Right forelimb (tissue), 1 donor: ENCODE results near the gene GLIS2.

Source experiments
- DNase-seq: peaks from one replicate; pipeline ENCODE4 v3.0.0-alpha.2; 2018

Gene GLIS2

GRCh38 chr16:4372578-4373355 lies 56.9 kb downstream of the GLIS2 start:
- DNase-seq: peak; percentile 55

- DNase-seq: peak; percentile 55
These were observed 57.6 kb downstream of the GLIS2 start for GRCh38 chr16:4373356-4373908.

- peak; percentile 90 for DNase-seq
These were observed 58.3 kb downstream of the GLIS2 start for GRCh38 chr16:4373909-4374742.

- DNase-seq: no peak
These were observed 59.9 kb downstream of the GLIS2 start for GRCh38 chr16:4375717-4376116.

DNA sequence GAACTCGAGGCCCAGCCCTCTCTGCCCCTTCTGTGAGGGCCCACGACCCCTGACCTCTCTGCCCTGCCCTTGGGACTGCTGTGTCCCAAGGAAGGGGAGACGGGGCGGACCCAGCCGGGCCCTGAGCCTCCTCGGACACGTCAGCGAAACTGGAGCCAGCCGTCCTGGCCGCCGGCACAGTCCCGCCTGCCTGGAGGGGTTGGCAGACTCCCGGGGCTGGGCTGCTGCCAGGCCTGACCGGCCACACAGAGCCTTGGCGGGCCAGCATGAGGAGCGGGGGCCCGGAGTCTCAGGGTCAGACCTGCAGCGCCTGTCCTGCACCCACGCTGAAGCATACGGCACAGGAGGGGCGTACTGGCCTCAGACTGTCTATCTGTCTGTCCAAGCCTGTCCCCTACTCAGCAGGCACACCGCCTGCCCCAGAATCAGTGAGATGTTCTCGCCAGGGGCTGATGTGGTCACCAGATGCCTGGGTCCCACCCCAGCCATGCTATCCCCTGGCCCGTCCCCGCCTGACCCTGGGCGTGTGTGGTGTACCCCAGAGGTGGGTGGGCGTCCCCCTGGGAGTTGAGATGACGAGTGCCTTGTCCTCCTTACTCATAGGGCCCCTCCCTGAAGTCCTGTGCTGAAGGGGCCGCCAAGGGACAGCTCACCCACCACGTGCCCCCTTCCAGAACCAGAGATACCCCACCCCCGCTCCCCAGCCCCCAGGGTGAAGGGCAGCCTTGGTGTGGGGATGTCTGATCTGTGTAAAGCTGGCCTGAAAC lies 60.4 kb downstream of the GLIS2 start:
- DNase-seq: peak; percentile 91

- no peak for DNase-seq
These were observed 61.2 kb downstream of the GLIS2 start for GRCh38 chr16:4376893-4377572.

DNA sequence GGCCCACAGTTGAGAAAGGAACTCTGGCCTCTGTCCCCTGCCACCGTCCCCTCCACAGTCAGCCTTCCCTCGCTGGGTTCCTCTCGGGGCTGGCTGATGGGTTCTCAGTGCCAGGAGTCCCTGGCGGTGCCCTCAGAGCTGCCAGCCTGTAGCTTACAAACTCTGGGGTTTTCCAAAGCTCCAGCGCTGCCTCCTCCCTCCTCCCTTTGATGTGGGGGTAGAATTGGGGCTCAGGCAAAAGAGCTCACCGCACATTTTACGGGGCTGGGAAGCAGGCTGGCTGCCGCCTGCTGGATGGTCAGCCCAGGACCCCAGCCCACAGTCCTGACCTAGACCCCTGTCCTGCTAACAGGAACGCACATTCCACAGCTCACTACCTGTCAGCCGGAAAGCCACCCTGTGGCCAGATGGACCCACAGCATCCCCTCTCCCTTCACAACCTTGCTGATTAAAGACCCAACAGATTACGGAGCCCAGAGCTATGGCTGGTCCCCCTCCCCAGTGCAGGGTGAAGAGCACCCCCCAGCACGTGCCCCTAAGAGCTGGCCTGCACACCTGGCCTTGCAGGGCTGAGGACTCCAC lies 61.8 kb downstream of the GLIS2 start:
- DNase-seq: no peak

DNA sequence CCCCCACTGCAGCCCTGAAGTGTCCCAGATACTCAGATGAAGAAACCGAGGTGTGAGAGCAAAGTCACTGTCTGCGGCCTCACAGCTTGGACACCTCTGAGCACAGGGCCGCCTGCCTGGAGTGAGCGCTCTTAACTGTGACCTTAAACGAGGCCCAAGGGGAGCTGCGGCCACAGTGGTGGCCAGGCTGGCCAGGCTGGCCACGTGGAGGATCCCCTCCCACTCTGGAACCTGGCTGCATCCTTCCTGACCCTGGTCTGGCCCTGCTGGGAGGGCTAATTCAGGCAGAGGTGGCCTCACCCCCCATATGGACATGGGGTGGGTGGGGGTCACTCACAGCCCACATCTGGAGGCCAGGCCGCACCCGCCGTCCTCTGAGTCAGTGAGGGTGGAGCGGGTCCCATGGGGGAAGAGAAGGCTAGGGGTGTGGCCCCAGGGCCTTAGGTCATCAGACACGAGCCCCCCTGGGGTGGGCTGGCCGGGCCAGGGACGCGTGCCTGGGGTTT lies 62.3 kb downstream of the GLIS2 start:
- no peak for DNase-seq

GRCh38 chr16:4378999-4379690 lies 63.3 kb downstream of the GLIS2 start:
- DNase-seq: no peak

GRCh38 chr16:4380119-4381063 lies 64.5 kb downstream of the GLIS2 start:
- peak; percentile 79 for DNase-seq

DNA sequence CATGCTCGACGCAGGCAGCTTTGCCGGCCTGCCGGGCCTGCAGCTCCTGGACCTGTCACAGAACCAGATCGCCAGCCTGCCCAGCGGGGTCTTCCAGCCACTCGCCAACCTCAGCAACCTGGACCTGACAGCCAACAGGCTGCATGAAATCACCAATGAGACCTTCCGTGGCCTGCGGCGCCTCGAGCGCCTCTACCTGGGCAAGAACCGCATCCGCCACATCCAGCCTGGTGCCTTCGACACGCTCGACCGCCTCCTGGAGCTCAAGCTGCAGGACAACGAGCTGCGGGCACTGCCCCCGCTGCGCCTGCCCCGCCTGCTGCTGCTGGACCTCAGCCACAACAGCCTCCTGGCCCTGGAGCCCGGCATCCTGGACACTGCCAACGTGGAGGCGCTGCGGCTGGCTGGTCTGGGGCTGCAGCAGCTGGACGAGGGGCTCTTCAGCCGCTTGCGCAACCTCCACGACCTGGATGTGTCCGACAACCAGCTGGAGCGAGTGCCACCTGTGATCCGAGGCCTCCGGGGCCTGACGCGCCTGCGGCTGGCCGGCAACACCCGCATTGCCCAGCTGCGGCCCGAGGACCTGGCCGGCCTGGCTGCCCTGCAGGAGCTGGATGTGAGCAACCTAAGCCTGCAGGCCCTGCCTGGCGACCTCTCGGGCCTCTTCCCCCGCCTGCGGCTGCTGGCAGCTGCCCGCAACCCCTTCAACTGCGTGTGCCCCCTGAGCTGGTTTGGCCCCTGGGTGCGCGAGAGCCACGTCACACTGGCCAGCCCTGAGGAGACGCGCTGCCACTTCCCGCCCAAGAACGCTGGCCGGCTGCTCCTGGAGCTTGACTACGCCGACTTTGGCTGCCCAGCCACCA lies 65.4 kb downstream of the GLIS2 start:
- DNase-seq: no peak

GRCh38 chr16:4381935-4382794 lies 66.3 kb downstream of the GLIS2 start:
- DNase-seq: no peak

DNA sequence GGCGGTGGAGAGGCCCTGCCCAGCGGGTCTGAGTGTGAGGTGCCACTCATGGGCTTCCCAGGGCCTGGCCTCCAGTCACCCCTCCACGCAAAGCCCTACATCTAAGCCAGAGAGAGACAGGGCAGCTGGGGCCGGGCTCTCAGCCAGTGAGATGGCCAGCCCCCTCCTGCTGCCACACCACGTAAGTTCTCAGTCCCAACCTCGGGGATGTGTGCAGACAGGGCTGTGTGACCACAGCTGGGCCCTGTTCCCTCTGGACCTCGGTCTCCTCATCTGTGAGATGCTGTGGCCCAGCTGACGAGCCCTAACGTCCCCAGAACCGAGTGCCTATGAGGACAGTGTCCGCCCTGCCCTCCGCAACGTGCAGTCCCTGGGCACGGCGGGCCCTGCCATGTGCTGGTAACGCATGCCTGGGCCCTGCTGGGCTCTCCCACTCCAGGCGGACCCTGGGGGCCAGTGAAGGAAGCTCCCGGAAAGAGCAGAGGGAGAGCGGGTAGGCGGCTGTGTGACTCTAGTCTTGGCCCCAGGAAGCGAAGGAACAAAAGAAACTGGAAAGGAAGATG lies 67.0 kb downstream of the GLIS2 start:
- peak; percentile 49 for DNase-seq

DNA sequence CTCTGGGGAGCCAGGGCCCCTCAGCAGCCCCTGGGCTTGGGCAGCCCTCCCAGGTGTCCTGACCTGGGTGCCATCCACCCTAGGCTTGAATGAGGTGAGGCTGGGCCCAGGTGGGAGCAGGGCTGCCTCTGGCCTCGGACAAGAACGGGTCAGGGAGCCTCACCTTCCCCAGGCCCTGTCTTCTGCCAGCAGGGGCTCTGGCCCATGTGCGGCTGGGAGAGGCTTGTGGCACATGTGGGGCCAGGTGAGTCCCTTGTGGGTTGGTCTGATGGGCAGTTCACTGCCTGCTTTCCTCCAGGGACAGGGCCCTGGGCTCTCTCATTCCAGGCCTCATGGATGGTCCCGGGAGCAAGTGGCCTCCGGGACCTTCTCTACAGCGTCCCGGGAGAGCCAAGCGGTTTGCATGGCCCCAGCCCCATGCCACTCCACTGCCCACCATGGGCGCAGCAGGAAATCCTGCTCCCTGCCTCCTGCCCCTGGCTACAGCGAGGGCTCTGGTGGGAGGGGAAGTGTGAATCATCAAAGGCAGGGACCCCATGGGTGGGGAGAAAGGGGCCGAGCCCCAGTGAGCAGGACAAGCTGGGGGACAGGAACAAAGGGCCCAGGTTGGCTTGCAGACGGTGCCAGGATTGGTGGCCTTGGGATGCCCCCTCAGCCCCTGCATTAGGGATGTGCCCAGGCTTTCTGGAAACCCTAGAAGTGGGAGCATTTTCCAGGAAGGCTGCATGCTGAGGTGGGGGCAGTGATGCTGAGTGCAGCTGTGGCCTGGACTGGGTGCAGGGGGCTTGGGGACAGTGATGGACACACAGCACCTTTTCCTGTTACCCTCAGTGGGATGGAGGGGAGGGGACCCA lies 68.0 kb downstream of the GLIS2 start:
- peak; percentile 53 for DNase-seq

DNA sequence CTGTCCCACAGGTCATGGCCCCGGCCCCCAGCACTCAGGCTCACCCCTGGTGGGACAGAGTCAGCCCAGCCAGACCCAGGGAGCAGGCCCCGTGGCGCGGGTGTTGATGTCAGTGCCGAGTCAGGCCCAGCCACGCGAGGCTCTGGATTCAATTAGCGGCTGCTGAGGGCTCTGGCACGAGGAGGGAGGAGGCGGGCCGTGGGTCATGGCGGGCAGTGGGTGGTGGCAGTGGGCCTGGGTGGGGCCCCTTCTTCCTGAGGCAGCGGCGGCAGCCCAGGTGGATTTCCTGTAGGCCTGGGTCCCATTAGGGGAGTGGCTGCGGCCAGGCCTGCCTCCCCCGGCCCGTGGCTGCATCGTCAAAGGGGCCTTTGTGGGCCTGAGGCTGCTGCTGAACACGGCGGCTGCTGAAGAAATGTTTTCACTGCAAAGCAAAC lies 68.7 kb downstream of the GLIS2 start:
- DNase-seq: peak; percentile 84

DNA sequence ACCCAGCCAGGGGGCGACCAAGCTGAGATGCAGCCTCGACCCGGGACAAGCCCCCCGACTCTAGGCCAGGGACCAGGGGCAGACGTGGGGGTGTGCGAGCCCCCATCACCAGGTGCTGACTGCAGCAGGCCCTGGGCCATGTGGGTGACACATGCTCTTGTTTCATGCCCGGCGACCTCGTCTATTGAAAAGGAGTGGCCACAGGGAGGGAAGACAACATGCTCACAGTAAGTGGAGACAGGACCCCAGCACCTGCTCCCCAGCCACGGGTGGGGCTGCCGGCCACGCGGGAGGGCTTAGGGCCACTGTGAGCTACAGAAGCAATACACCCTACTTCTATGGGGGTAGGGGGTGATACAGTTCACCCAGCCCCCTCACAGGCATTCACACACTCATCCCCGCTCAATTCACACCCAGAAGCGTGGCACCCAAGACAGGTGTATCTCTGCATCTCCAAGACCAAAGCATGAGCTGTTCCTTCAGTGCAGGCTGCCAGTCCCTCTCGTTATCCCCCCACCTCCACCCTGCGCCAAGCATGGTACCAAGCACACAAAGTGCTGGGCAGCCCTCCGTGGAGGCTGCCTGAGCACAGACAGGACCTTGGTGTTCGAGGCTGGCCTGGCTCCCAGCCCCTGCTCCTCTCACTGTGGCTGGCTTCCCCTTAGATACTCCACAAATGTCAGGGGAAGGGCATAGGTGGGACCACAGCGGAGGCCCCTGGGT lies 69.4 kb downstream of the GLIS2 start:
- peak; percentile 50 for DNase-seq
